ENCODE data around the gene CPEB2. TPM values are rescaled to one million over a fixed set of nuclear protein-coding genes. Genes with fewer than 3 reads are reported as not detected.

Gene CPEB2
- total and polyA plus RNA-seq, 9 of the 15 experiments (the other 6 are each of a cell fraction or from before 2014, with no cell fraction given), result 0.39 to 3.0 (median 1.4) TPM

- TF ChIP-seq RCOR1 (IDR thresholded peaks at IDR 0.05; ENCODE audit: borderline replicate concordance in 1 of 2, low read depth in 2 of 2, low read length in 2 of 2) (peak in 1 of 2 experiments; percentile 3; a peak in 1 of 4 replicates), ARHGAP35 (IDR thresholded peaks at IDR 0.05; ENCODE audit: partially characterized antibody) (no peak), TRIM24 (IDR thresholded peaks at IDR 0.05) (no peak), NCOA1 (IDR thresholded peaks at IDR 0.05; ENCODE audit: low read depth) (no peak), BRD4 (IDR thresholded peaks at IDR 0.05) (0 out of 2 replicates have a peak, but pooled peaks have one; percentile 50), GMEB1 (CRISPR knock-in tag; IDR thresholded peaks at IDR 0.05) (no peak), POLR2B (IDR thresholded peaks at IDR 0.05; ENCODE audit: low read depth, partially characterized antibody) (peak; percentile 11), E2F3 (CRISPR knock-in tag; IDR thresholded peaks at IDR 0.05) (no peak)
Observed at GRCh38 chr4:15002659-15003400, 549 bp downstream of the CPEB2 start (continued).
